Liver (tissue), 9 donors: ENCODE results near the gene SLC9A3. TPM values are rescaled to one million over a fixed set of nuclear protein-coding genes. Genes with fewer than 3 reads are reported as not detected.
"Not testable (repeated sequence)": the region's sequence is repeated elsewhere in the genome, so short reads cannot be mapped to it uniquely, and the experiment has no call there.

Experiments used
- DNase-seq: peaks from one replicate; pipeline ENCODE4 v3.0.0-alpha.2; 2017; ENCODE audit warnings: low spot score
- H3K27ac ChIP-seq, 2 donors: one replicate each; pipeline ENCODE4 v1.7.0; 2013; ENCODE audit warnings: inconsistent platforms in 2 of 2, low read length in 2 of 2, control low read depth in 1 of 2, low read depth in 1 of 2, mild to moderate bottlenecking in 1 of 2
- H3K27me3 ChIP-seq, 4 donors: one replicate each; pipeline versions ENCODE4 v1.6.1 to v1.7.0; 2013; ENCODE audit warnings: low read length in 3 of 4, inconsistent platforms in 1 of 4, mild to moderate bottlenecking in 1 of 4, moderate library complexity in 1 of 4; ENCODE audit not compliant: control insufficient read depth in 4 of 4, insufficient read depth in 4 of 4
- H3K36me3 ChIP-seq, 4 donors: one replicate each; pipeline versions ENCODE4 v1.6.1 to v1.7.0; 2013; ENCODE audit warnings: low read length in 3 of 4, mild to moderate bottlenecking in 3 of 4, low read depth in 1 of 4, moderate library complexity in 1 of 4; ENCODE audit not compliant: control insufficient read depth in 4 of 4, insufficient read depth in 3 of 4
- H3K4me1 ChIP-seq, 4 donors: one replicate each; pipeline versions ENCODE4 v1.6.1 to v1.7.0; 2013; ENCODE audit warnings: low read length in 3 of 4, mild to moderate bottlenecking in 3 of 4, moderate library complexity in 1 of 4; ENCODE audit not compliant: control insufficient read depth in 4 of 4, insufficient read depth in 4 of 4
- H3K4me3 ChIP-seq, 3 donors: one replicate each; pipeline versions ENCODE4 v1.6.1 to v1.7.0; 2013; ENCODE audit warnings: low read length in 3 of 3, control low read depth in 1 of 3, low read depth in 1 of 3, mild to moderate bottlenecking in 1 of 3
- H3K9ac ChIP-seq, 2 donors: one replicate each; pipeline ENCODE4 v1.7.0; 2013; ENCODE audit warnings: low read length in 2 of 2, mild to moderate bottlenecking in 2 of 2, moderate library complexity in 2 of 2, control low read depth in 1 of 2, low read depth in 1 of 2
- H3K9me3 ChIP-seq, 4 donors: one replicate each; pipeline versions ENCODE4 v1.6.1 to v1.7.0; 2013; ENCODE audit warnings: low read length in 3 of 4; ENCODE audit not compliant: control insufficient read depth in 4 of 4
- EGR1 ChIP-seq, 2 donors: IDR thresholded peaks; 2 replicates each; pipeline ENCODE4 v1.6.1; 2016 to 2018; ENCODE audit warnings: antibody characterized with exemption in 2 of 2, low read depth in 2 of 2
- FOXA1 ChIP-seq: IDR thresholded peaks from 2 replicates; pipeline ENCODE4 v1.6.1; 2016; ENCODE audit warnings: antibody characterized with exemption
- HNF4G ChIP-seq: IDR thresholded peaks from 2 replicates; pipeline ENCODE4 v1.6.1; 2016; ENCODE audit warnings: antibody characterized with exemption
- JUND ChIP-seq, 2 donors: IDR thresholded peaks; 2 replicates each; pipeline ENCODE4 v1.6.1; 2016; ENCODE audit warnings: antibody characterized with exemption in 2 of 2
- RAD21 ChIP-seq, 2 donors: IDR thresholded peaks; 2 replicates each; pipeline ENCODE4 v1.6.1; 2016; ENCODE audit warnings: antibody characterized with exemption in 2 of 2, mild to moderate bottlenecking in 2 of 2
- RXRA ChIP-seq, 2 donors: IDR thresholded peaks; 2 replicates each; pipeline ENCODE4 v1.6.1; 2017 to 2018; ENCODE audit warnings: antibody characterized with exemption in 2 of 2, mild to moderate bottlenecking in 1 of 2
- SP1 ChIP-seq: IDR thresholded peaks from 2 replicates; pipeline ENCODE4 v1.6.1; 2018; ENCODE audit warnings: antibody characterized with exemption, mild to moderate bottlenecking
- WGBS: extraction: QIAGEN DNeasy Blood & Tissue Kit; methylation state at CpG from one replicate; pipeline ENCODE4 v1.1.7; 2013; 5-methylcytosine and 5-hydroxymethylcytosine counted together
- polyA plus RNA-seq, 2 donors: library from polyadenylated mRNA; stranded (reverse) in 1 of 2; unstranded in 1 of 2; fragments of 200-250 nt in 1 of 2; fragments of >200 nt in 1 of 2; fragmentation: Nextera tagmentation in 1 of 2; extraction: Ambion mirVana in 1 of 2; gene quantifications; one replicate each; pipeline versions ENCODE4 v1.2.1 to v1.2.3, GENCODE V29; 2013 to 2015
- total RNA-seq, 2 donors: library from RNA; depleted of rRNA; stranded (reverse); fragments of >200 nt; gene quantifications; one replicate each; pipeline ENCODE4 v1.2.3, GENCODE V29; 2014
- TF ChIP-seq, protein P1 (sequence below): fragments of 150-350 bp; IDR thresholded peaks from 2 replicates; pipeline ENCODE4 v1.5.1; 2017; ENCODE audit warnings: improper control_type of control experiment, low read depth, low read length; ENCODE audit not compliant: missing input control
- TF ChIP-seq, protein P2 (sequence below): IDR thresholded peaks from 2 replicates; pipeline ENCODE4 v1.6.1; 2016; ENCODE audit warnings: antibody characterized with exemption
- donor health status: healthy.
- donor health status: healthy.
- donor health status: healthy.
- donor health status: healthy.
- donor health status: healthy.

The SLC9A3 gene
- total and polyA plus RNA-seq, 4 donors, result 0.31 to 1.0 (median 0.67) TPM

DNA sequence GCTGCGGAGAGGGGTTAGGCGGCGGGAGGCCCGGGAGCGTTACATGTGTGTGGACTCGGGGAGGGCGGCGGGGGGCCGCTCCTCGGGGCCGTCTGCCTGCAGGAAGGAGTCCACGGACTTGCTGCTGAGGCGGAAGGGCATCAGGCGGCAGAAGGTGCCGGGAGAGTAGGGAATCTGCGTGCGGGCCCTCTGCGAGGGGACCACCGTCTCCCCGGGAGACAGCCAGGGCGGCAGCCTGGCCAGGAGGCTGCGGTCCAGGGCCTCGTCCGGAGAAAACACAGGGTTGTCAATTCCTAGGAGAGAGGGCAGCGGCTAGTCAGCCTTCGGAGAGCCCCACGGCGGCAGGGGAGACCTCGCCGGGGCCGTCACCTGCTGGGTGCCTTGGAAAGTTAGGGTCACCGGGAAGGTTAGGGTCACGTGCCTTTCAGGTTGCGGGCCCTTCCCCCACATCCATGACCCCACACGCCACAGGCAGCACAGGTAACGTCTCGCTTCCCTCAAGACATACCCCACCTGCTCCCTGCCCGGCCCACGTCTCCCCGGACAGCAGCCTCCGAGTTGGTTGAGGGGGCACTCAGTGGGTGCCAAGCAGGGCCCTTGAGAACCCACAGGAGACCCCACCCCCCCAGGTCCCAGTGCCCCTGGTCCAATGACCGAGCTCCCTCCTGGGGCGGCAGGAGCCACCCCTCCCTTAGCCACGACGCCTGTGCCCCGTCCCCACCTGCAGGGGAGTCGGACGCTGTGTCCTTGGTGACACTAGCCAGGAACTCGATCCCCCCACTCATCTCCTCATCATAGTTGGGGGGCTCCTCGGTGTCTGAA lies 49.2 kb downstream of the SLC9A3 start:
- peak overlapping the region in 1 of 3 donors; percentile 28 for H3K4me3 ChIP-seq
- H3K9ac ChIP-seq, result no peak overlapping the region

GRCh38 chr5:474232-474839 lies 49.9 kb downstream of the SLC9A3 start:
- H3K36me3 ChIP-seq, DNase-seq, H3K9me3 ChIP-seq, H3K9ac ChIP-seq, H3K27ac ChIP-seq, H3K27me3 ChIP-seq: not testable (repeated sequence)
- Histone ChIP-seq H3K4me3 (peak overlapping the region in 1 of 3 donors; percentile 91), H3K4me1 (peaks cover 13 to 29% (median 20%) of the 10 kb centered on the region in 4 donors)
- under 1% methylated on average over 25 of the region's 50 CpGs for WGBS

More for the DNA sequence above, 49.2 kb downstream of the SLC9A3 start:
- Histone ChIP-seq H3K27ac (no peak overlapping the region), H3K9me3 (no peaks in the 10 kb centered on the region), H3K36me3 (peaks cover 0 to 1% (median under 1%) of the 10 kb centered on the region in 4 donors), H3K27me3 (peaks cover 0 to 4% (median 0%) of the 10 kb centered on the region in 4 donors), H3K4me1 (peaks cover 13 to 29% (median 20%) of the 10 kb centered on the region in 4 donors)
- TF ChIP-seq EGR1 (IDR thresholded peaks at IDR 0.05; ENCODE audit: low read depth in 2 of 2), result no peak
- no peak for TF ChIP-seq HNF4G
- WGBS, result 17% methylated on average over 50 of the region's 50 CpGs
- DNase-seq, result no peak

GRCh38 chr5:473551-474192 lies 50.6 kb downstream of the SLC9A3 start:
- Histone ChIP-seq H3K36me3 (peaks cover 0 to 3% (median under 1%) of the 10 kb centered on the region in 4 donors), H3K9ac (peak overlapping the region; percentile 13 to 23)
- WGBS, result 1% methylated on average over 44 of the region's 44 CpGs

DNA sequence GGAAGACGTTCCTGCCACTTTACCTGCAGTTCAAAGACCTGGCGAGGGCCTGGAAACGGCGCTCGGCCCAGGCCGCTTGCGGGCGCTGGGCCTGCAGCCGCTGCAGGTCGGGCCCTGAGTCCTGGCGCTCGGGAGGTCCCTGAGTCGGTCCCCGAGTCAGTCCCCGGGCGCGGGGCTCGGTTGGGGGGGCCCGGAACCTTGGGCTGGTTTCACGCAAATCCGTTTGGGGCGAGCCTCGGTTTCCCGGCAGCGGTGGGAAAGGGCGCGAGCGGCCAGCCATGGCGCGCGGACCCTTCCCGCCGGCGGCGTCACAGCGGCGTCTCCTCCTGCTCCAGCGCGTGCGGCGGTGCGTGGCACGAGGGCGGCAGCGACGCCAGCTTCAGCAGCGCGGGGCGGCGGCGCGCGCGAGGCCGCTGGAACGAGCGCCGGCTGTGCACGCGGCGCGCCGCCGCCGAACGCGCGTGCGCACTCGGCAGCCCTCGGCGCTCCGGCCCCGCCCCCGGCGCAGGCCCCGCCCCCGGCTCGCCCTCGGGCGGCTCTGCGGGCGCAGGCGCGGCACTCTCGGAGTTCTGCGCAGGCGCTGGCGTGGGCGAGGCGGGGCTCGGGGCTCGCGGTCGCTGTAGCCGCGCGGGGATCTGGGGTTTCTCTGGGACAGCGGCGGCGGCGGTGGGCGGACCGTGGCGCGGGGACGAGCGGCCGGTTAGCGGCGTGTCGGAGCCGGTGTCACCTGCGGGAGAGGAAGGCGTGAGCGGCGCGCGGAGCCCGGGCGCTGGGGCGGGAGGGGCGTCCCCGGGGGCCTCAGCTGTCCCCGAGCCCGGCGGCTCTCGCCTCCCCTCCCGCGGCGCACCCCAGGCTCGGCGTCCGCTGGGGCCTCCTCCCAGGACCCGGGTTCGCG lies 51.3 kb downstream of the SLC9A3 start:
- under 1% methylated on average over 137 of the region's 137 CpGs for WGBS
- peaks cover 0 to 4% (median 0%) of the 10 kb centered on the region in 4 donors for H3K27me3 ChIP-seq
- peak overlapping the region; percentile 72 to 91 (median 79) for H3K4me3 ChIP-seq
- H3K9ac ChIP-seq, result peak overlapping the region; percentile 71 to 78
- no peaks in the 10 kb centered on the region for H3K9me3 ChIP-seq
- peak overlapping the region; percentile 60 to 85 for H3K27ac ChIP-seq
- DNase-seq, result peak; percentile 93
- TF ChIP-seq, protein P1, sequence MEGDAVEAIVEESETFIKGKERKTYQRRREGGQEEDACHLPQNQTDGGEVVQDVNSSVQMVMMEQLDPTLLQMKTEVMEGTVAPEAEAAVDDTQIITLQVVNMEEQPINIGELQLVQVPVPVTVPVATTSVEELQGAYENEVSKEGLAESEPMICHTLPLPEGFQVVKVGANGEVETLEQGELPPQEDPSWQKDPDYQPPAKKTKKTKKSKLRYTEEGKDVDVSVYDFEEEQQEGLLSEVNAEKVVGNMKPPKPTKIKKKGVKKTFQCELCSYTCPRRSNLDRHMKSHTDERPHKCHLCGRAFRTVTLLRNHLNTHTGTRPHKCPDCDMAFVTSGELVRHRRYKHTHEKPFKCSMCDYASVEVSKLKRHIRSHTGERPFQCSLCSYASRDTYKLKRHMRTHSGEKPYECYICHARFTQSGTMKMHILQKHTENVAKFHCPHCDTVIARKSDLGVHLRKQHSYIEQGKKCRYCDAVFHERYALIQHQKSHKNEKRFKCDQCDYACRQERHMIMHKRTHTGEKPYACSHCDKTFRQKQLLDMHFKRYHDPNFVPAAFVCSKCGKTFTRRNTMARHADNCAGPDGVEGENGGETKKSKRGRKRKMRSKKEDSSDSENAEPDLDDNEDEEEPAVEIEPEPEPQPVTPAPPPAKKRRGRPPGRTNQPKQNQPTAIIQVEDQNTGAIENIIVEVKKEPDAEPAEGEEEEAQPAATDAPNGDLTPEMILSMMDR, result no peak
- TF ChIP-seq RAD21 (IDR thresholded peaks at IDR 0.05), result no peak
- TF ChIP-seq JUND (IDR thresholded peaks at IDR 0.05), result no peak
- TF ChIP-seq RXRA (IDR thresholded peaks at IDR 0.05), result no peak
- TF ChIP-seq FOXA1, result no peak
- TF ChIP-seq, protein P2, sequence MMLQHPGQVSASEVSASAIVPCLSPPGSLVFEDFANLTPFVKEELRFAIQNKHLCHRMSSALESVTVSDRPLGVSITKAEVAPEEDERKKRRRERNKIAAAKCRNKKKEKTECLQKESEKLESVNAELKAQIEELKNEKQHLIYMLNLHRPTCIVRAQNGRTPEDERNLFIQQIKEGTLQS, result no peak
- no peak for TF ChIP-seq EGR1 (IDR thresholded peaks at IDR 0.05; ENCODE audit: low read depth in 2 of 2)
- no peak for TF ChIP-seq SP1
- peaks cover 0 to 3% (median under 1%) of the 10 kb centered on the region in 4 donors for H3K36me3 ChIP-seq
- peaks cover 13 to 29% (median 20%) of the 10 kb centered on the region in 4 donors for H3K4me1 ChIP-seq

More at GRCh38 chr5:473551-474192, 50.6 kb downstream of the SLC9A3 start:
- peaks cover 13 to 29% (median 20%) of the 10 kb centered on the region in 4 donors for H3K4me1 ChIP-seq
- H3K27me3 ChIP-seq, result peaks cover 0 to 4% (median 0%) of the 10 kb centered on the region in 4 donors
- no peaks in the 10 kb centered on the region for H3K9me3 ChIP-seq
- no peak for TF ChIP-seq FOXA1
- DNase-seq, result peak; percentile 48
- peak overlapping the region; percentile 55 to 91 (median 79) for H3K4me3 ChIP-seq
- peak overlapping the region; percentile 7 to 64 for H3K27ac ChIP-seq
